Measurements from ENCODE around the gene AGPAT4. TPM values are rescaled to one million over a fixed set of nuclear protein-coding genes. Genes with fewer than 3 reads are reported as not detected.

The AGPAT4 gene
- total RNA-seq, 2 donors from 2014 or later, result 8.0 to 9.5 TPM

- ATAC-seq (replicated peaks in 1 of 2) (no peak), DNase-seq (no peak)
- Mint-ChIP-seq H3K9me3 (peaks cover 0 to 1% of the 10 kb centered on the region in 2 donors), H3K27me3 (ENCODE audit: low read depth) (no peaks in the 10 kb centered on the region), H3K27ac (no peak overlapping the region), H3K4me1 (ENCODE audit: low read depth) (no peaks in the 10 kb centered on the region), H3K4me3 (no peak overlapping the region), H3K36me3 (ENCODE audit: insufficient read depth in 2 of 2) (peaks cover 5 to 8% of the 10 kb centered on the region in 2 donors)
Measured at GRCh38 chr6:161214722-161215121, 59.1 kb downstream of the AGPAT4 start.

GRCh38 chr6:161212902-161213301 is 61.0 kb downstream of the AGPAT4 start:
- DNase-seq (no peak), ATAC-seq (replicated peaks in 1 of 2) (no peak)
- H3K27me3 Mint-ChIP-seq (ENCODE audit: low read depth), result no peaks in the 10 kb centered on the region
- no peak overlapping the region for H3K4me3 Mint-ChIP-seq
- H3K36me3 Mint-ChIP-seq (ENCODE audit: insufficient read depth in 2 of 2), result peaks cover 5 to 11% of the 10 kb centered on the region in 2 donors
- H3K27ac Mint-ChIP-seq, result no peak overlapping the region
- H3K4me1 Mint-ChIP-seq (ENCODE audit: low read depth), result no peaks in the 10 kb centered on the region
- peaks cover 0 to 1% of the 10 kb centered on the region in 2 donors for H3K9me3 Mint-ChIP-seq

GRCh38 chr6:161211380-161212035 is 62.4 kb downstream of the AGPAT4 start:
- Mint-ChIP-seq H3K9me3 (peaks cover 0 to 4% of the 10 kb centered on the region in 2 donors), H3K27me3 (ENCODE audit: low read depth) (no peaks in the 10 kb centered on the region), H3K4me3 (no peak overlapping the region), H3K36me3 (ENCODE audit: insufficient read depth in 2 of 2) (peaks cover 5 to 8% of the 10 kb centered on the region in 2 donors), H3K4me1 (ENCODE audit: low read depth) (no peaks in the 10 kb centered on the region), H3K27ac (no peak overlapping the region)
- no peak for ATAC-seq (replicated peaks in 1 of 2)
- no peak for DNase-seq

GRCh38 chr6:161210857-161211256 is 63.0 kb downstream of the AGPAT4 start:
- ATAC-seq (replicated peaks in 1 of 2) (no peak), DNase-seq (no peak)
- H3K27me3 Mint-ChIP-seq (ENCODE audit: low read depth), result no peaks in the 10 kb centered on the region
- H3K36me3 Mint-ChIP-seq (ENCODE audit: insufficient read depth in 2 of 2), result peaks cover 5 to 7% of the 10 kb centered on the region in 2 donors
- H3K4me1 Mint-ChIP-seq (ENCODE audit: low read depth), result no peaks in the 10 kb centered on the region
- peaks cover 0 to 4% of the 10 kb centered on the region in 2 donors for H3K9me3 Mint-ChIP-seq
- H3K4me3 Mint-ChIP-seq, result no peak overlapping the region
- H3K27ac Mint-ChIP-seq, result no peak overlapping the region

DNA sequence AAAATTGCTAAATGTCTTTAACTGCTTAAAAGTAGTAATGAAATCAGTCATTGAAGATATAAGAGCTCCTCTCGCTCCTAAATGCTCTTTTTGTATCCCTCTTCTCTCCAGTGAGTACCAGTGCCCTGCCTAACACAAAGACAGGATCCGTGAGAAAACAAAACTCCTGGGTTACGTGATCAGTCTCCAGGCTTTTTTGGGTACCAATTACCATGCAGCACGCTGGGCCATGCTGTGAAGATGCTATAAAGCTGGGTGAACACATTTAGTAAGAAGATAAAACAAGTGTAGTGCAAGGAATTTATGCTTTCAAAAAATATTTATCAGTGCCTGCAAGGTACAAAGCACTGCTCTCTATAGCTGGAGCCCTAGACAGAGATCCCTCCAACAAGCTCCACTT is 66.7 kb downstream of the AGPAT4 start:
- peaks cover 0 to 2% of the 10 kb centered on the region in 2 donors for H3K9me3 Mint-ChIP-seq
- no peak for ATAC-seq (replicated peaks in 1 of 2)
- H3K4me1 Mint-ChIP-seq (ENCODE audit: low read depth), result no peaks in the 10 kb centered on the region
- H3K27me3 Mint-ChIP-seq (ENCODE audit: low read depth), result no peaks in the 10 kb centered on the region
- no peak overlapping the region for H3K27ac Mint-ChIP-seq
- peaks cover 1 to 5% of the 10 kb centered on the region in 2 donors for H3K36me3 Mint-ChIP-seq (ENCODE audit: insufficient read depth in 2 of 2)
- no peak overlapping the region for H3K4me3 Mint-ChIP-seq
- no peak for DNase-seq

- H3K27me3 Mint-ChIP-seq (ENCODE audit: low read depth), result no peaks in the 10 kb centered on the region
- H3K27ac Mint-ChIP-seq, result no peak overlapping the region
- H3K4me3 Mint-ChIP-seq, result no peak overlapping the region
- H3K4me1 Mint-ChIP-seq (ENCODE audit: low read depth), result no peaks in the 10 kb centered on the region
- H3K9me3 Mint-ChIP-seq, result peaks cover 0 to 2% of the 10 kb centered on the region in 2 donors
- DNase-seq (no peak), ATAC-seq (replicated peaks in 1 of 2) (no peak)
- peaks cover 0 to 2% of the 10 kb centered on the region in 2 donors for H3K36me3 Mint-ChIP-seq (ENCODE audit: insufficient read depth in 2 of 2)
Measured at GRCh38 chr6:161204866-161205557, 68.8 kb downstream of the AGPAT4 start.

DNA sequence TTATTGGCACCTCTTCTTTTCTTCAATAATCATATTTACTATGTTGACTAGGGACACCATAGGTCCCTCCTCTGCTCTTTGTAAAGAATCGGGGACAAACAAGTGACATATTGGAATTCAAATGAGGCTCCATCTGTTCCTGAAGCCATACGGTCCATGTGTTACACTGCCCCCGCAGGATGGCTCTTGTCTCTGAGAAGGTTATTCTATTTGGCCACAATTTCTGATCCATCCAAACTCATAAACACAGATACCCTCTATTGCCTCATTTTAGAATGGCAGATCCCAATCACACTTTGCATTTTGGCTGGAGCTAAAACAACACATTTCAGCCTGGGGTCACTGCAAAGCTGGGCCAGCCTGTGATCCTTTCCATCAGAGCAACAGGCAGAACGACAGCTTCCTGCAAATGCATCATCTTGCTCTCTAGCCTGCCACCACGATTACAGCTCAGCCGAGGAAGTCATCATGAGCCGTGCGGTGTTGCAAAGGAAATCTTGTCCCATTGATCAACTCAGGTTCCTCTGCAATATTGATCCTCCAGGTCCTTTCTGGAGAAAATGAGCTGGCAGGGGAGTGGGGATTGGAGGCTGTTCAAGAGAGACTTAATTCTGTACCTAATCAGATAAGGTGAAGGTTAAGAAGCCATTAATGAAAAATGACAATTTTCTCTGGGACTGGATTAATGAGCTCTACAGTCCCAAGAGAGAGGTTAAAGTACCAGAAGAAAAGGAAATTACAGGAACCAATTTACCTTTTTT is 73.1 kb downstream of the AGPAT4 start:
- Mint-ChIP-seq H3K27me3 (ENCODE audit: low read depth) (no peaks in the 10 kb centered on the region), H3K9me3 (no peaks in the 10 kb centered on the region), H3K27ac (no peak overlapping the region), H3K36me3 (ENCODE audit: insufficient read depth in 2 of 2) (no peaks in the 10 kb centered on the region), H3K4me3 (no peak overlapping the region), H3K4me1 (ENCODE audit: low read depth) (no peaks in the 10 kb centered on the region)
- DNase-seq (no peak), ATAC-seq (replicated peaks in 1 of 2) (no peak)

- no peak overlapping the region for H3K4me3 Mint-ChIP-seq
- H3K9me3 Mint-ChIP-seq, result no peaks in the 10 kb centered on the region
- no peak overlapping the region for H3K27ac Mint-ChIP-seq
- H3K36me3 Mint-ChIP-seq (ENCODE audit: insufficient read depth in 2 of 2), result no peaks in the 10 kb centered on the region
- no peak for ATAC-seq (replicated peaks in 1 of 2)
- no peaks in the 10 kb centered on the region for H3K4me1 Mint-ChIP-seq (ENCODE audit: low read depth)
- no peak for DNase-seq
- H3K27me3 Mint-ChIP-seq (ENCODE audit: low read depth), result no peaks in the 10 kb centered on the region
Measured at GRCh38 chr6:161199850-161200249, 74.0 kb downstream of the AGPAT4 start.

DNA sequence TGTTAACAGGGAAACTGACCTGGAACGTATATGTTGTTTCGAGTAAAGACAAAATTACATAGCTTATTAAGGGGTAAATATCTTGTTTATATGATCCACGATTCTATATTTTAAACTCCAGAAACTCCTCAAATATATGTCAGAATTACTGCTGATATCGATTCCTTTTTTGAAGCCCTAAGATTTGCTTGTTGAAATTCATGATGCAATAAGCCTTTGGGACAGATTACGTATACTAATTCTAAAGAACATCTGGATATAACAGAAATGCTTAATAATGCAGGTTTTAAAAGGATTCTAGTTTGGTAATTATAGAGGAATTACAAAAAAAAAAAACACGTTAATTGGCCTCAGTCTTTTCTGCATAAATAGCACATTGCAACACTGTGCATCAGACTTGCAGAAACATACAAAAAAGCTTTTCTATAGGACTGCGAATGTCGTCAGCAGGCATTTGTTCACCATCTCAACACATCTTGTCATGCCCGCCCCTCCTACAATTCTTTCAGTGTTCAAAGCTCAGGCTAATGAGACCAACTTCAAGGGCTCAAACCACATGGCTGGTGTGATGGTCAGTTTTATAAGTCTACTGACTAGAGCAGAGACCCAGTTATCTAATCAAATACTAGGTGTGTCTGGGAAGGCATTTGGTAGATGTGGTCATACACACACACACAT is 74.9 kb downstream of the AGPAT4 start:
- DNase-seq (no peak), ATAC-seq (replicated peaks in 1 of 2) (no peak)
- H3K4me1 Mint-ChIP-seq (ENCODE audit: low read depth), result no peaks in the 10 kb centered on the region
- H3K4me3 Mint-ChIP-seq, result no peak overlapping the region
- peaks cover 2 to 4% of the 10 kb centered on the region in 2 donors for H3K9me3 Mint-ChIP-seq
- peaks cover 3 to 4% of the 10 kb centered on the region in 2 donors for H3K36me3 Mint-ChIP-seq (ENCODE audit: insufficient read depth in 2 of 2)
- H3K27ac Mint-ChIP-seq, result no peak overlapping the region
- no peaks in the 10 kb centered on the region for H3K27me3 Mint-ChIP-seq (ENCODE audit: low read depth)

DNA sequence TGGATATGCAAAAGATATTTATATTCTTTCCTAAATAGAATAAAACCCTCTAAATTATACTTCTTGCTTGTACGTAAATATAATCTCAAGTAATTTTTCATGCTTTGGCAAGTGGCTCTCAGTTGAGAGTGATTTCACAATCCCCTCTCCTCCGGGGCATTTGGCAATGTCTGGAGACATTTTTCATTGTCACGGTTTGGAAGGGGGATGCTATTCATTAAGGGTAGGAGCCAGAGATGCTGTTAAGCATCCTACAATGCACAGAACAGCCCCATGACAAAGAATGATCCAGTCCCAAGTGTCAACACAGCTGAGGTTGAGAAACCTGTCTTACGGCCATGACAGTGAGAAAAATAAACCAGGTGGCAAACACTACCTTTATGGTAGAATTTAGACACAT is 75.7 kb downstream of the AGPAT4 start:
- Mint-ChIP-seq H3K27ac (no peak overlapping the region), H3K9me3 (peaks cover 2 to 4% of the 10 kb centered on the region in 2 donors), H3K4me3 (no peak overlapping the region), H3K36me3 (ENCODE audit: insufficient read depth in 2 of 2) (peaks cover 3 to 6% of the 10 kb centered on the region in 2 donors), H3K4me1 (ENCODE audit: low read depth) (no peaks in the 10 kb centered on the region), H3K27me3 (ENCODE audit: low read depth) (no peaks in the 10 kb centered on the region)
- DNase-seq (no peak), ATAC-seq (replicated peaks in 1 of 2) (no peak)

DNA sequence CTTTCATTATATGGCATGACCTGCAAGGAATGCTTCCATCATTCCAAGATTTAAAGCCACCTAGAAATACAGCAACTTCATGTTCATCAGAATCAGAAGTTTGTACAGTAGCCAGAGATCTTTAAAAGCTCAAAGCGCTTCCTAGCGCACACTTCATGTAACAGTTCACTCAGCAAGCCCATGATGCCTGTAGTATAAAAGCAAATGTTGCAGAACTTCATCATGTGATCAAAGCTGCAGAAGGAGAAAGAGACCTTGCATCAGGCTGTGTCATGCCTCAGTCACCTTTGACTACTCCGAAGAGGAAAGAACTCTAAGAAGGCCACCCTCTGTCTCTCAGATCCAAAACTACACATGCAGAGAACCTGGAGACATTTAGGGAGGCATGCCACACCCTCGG is 78.5 kb downstream of the AGPAT4 start:
- peaks cover 9 to 14% of the 10 kb centered on the region in 2 donors for H3K9me3 Mint-ChIP-seq
- H3K27me3 Mint-ChIP-seq (ENCODE audit: low read depth), result no peaks in the 10 kb centered on the region
- no peaks in the 10 kb centered on the region for H3K4me1 Mint-ChIP-seq (ENCODE audit: low read depth)
- ATAC-seq (replicated peaks in 1 of 2), result no peak
- no peak for DNase-seq
- no peak overlapping the region for H3K27ac Mint-ChIP-seq
- peaks cover 9 to 12% of the 10 kb centered on the region in 2 donors for H3K36me3 Mint-ChIP-seq (ENCODE audit: insufficient read depth in 2 of 2)
- no peak overlapping the region for H3K4me3 Mint-ChIP-seq

GRCh38 chr6:161194374-161194773 is 79.5 kb downstream of the AGPAT4 start:
- Mint-ChIP-seq H3K27ac (no peak overlapping the region), H3K4me3 (no peak overlapping the region), H3K27me3 (ENCODE audit: low read depth) (no peaks in the 10 kb centered on the region), H3K36me3 (ENCODE audit: insufficient read depth in 2 of 2) (peaks cover 9 to 12% of the 10 kb centered on the region in 2 donors), H3K9me3 (peaks cover 9 to 14% of the 10 kb centered on the region in 2 donors), H3K4me1 (ENCODE audit: low read depth) (no peaks in the 10 kb centered on the region)
- ATAC-seq (replicated peaks in 1 of 2) (no peak), DNase-seq (no peak)
